ENCODE data around the gene RIMKLA. TPM values are rescaled to one million over a fixed set of nuclear protein-coding genes. Genes with fewer than 3 reads are reported as not detected.

The RIMKLA gene
- polyA plus RNA-seq, 1 donor: 0.78 TPM

Other genes with a start within 250 kb of the RIMKLA start
- 72.5 TPM for gene GUCA2B, start 227.4 kb upstream of the RIMKLA start, polyA plus RNA-seq
- gene GUCA2A, start 216.0 kb upstream of the RIMKLA start, polyA plus RNA-seq: 68.7 TPM
- gene FOXJ3, start 45.6 kb upstream of the RIMKLA start, polyA plus RNA-seq: 39.0 TPM
- 1.3 TPM for gene ZMYND12, start 75.2 kb downstream of the RIMKLA start, polyA plus RNA-seq
- 105 TPM for gene PPCS, start 75.8 kb downstream of the RIMKLA start, polyA plus RNA-seq
- 5.0 TPM for gene CCDC30, start 82.5 kb downstream of the RIMKLA start, polyA plus RNA-seq

Data from large intestine (tissue), 1 donor.